Panc1 (cell line): Measurements from ENCODE around the gene KRTAP10-4. TPM values are rescaled to one million over a fixed set of nuclear protein-coding genes. Genes with fewer than 3 reads are reported as not detected.

ENCODE experiments used
- ATAC-seq: fragments of 200-7000 bp; cut with Tn5 transposase; 2 replicates; pipeline ENCODE4 v1.9.1; 2020; ENCODE audit warnings: mild to moderate bottlenecking, moderate library complexity
- BruUV-seq: library from RNA; stranded (reverse); fragments of 400-500 nt; replicated peaks from 2 replicates; lab custom pipeline; 2021; lab: Mats Ljungman, UMichigan
- CTCF ChIA-PET: fragments of 300-600 bp; sonication (Branson Sonifier 250); formaldehyde crosslinking; loops from one replicate; lab custom pipeline; 2022; ENCODE audit warnings: antibody characterized with exemption; lab: Charles Lee
- POLR2A ChIA-PET: fragments of 300-600 bp; sonication (Branson Sonifier 250); formaldehyde crosslinking; loops from one replicate; lab custom pipeline; 2022; ENCODE audit warnings: antibody characterized with exemption; lab: Charles Lee
- DNase-seq: peaks from one replicate; pipeline ENCODE4 v3.0.0-alpha.2; 2010; ENCODE audit warnings: low read depth, low spot score
- H3K27ac ChIP-seq: 2 replicates; pipeline ENCODE4 v1.5.1; 2011; ENCODE audit warnings: mild to moderate bottlenecking, low read length, inconsistent platforms
- H3K27me3 ChIP-seq: fragments of 200-500 bp; sonication (Bioruptor generic); 2 replicates; pipeline ENCODE4 v1.6.0; 2014; ENCODE audit warnings: low read length, inconsistent platforms; ENCODE audit not compliant: control insufficient read depth, insufficient read depth
- H3K36me3 ChIP-seq: fragments of 200-500 bp; sonication (Bioruptor generic); 2 replicates; pipeline ENCODE4 v1.5.1; 2014; ENCODE audit warnings: inconsistent platforms, mild to moderate bottlenecking, low read length, moderate library complexity; ENCODE audit not compliant: control insufficient read depth, insufficient read depth
- H3K4me1 ChIP-seq: 2 replicates; pipeline ENCODE4 v1.5.1; 2011; ENCODE audit warnings: inconsistent platforms, mild to moderate bottlenecking, low read length, moderate library complexity; ENCODE audit not compliant: control insufficient read depth, insufficient read depth
- H3K4me3 ChIP-seq, 2 experiments: 2 replicates each; pipeline ENCODE4 v1.5.1; 2011 to 2012; ENCODE audit warnings: low read depth in 2 of 2, low read length in 2 of 2, mild to moderate bottlenecking in 2 of 2, inconsistent platforms in 1 of 2, moderate library complexity in 1 of 2
- H3K9me3 ChIP-seq: fragments of 200-500 bp; sonication (Bioruptor generic); 2 replicates; pipeline ENCODE4 v1.5.1; 2014; ENCODE audit warnings: low read depth, mild to moderate bottlenecking, inconsistent platforms, low read length, moderate library complexity; ENCODE audit not compliant: control insufficient read depth, insufficient read depth
- POLR2AphosphoS5 ChIP-seq: IDR thresholded peaks from 2 replicates; pipeline ENCODE4 v1.6.1; 2012; ENCODE audit warnings: mild to moderate bottlenecking, low read depth, low read length, moderate library complexity
- SIN3A ChIP-seq: IDR thresholded peaks from 2 replicates; pipeline ENCODE4 v1.6.1; 2012; ENCODE audit warnings: low read depth, mild to moderate bottlenecking, low read length, moderate library complexity, borderline replicate concordance; ENCODE audit not compliant: insufficient read depth
- TCF7L2 ChIP-seq: IDR thresholded peaks from 2 replicates; pipeline ENCODE4 v1.6.1; 2011; ENCODE audit warnings: mild to moderate bottlenecking, low read depth, low read length, inconsistent platforms
- in situ Hi-C: cut with HindIII; loops from 2 replicates; pipeline ENCODE4 v1.10.0; 2016; ENCODE audit warnings: low sequenced_read_pairs, low pct_unique_long_range_greater_than_20kb
- intact Hi-C: fragments of 100-400 bp; cut with micrococcal nuclease; formaldehyde crosslinking; loops from one replicate; pipeline ENCODE4 v1.10.0; 2022; ENCODE audit not compliant: unreplicated experiment
- total RNA-seq: library from RNA; stranded (reverse); gene quantifications from one replicate; pipeline ENCODE4 v1.2.1, GENCODE V29; 2021; ENCODE audit not compliant: unreplicated experiment
- TF ChIP-seq, protein P1 (sequence below), 2 experiments: IDR thresholded peaks; 2 replicates each; pipeline ENCODE4 v1.6.1; 2011 to 2012; ENCODE audit warnings: low read depth in 2 of 2, control low read depth in 1 of 2, low read length in 1 of 2, mild to moderate bottlenecking in 1 of 2, moderate library complexity in 1 of 2; ENCODE audit not compliant: insufficient read depth in 1 of 2
- TF ChIP-seq, protein P2 (sequence below): fragments of 450-650 bp; IDR thresholded peaks from 2 replicates; pipeline ENCODE4 v1.5.1; 2017; ENCODE audit warnings: mild to moderate bottlenecking

The KRTAP10-4 gene
- total RNA-seq, 1 experiment from 2014 or later: not detected

DNA sequence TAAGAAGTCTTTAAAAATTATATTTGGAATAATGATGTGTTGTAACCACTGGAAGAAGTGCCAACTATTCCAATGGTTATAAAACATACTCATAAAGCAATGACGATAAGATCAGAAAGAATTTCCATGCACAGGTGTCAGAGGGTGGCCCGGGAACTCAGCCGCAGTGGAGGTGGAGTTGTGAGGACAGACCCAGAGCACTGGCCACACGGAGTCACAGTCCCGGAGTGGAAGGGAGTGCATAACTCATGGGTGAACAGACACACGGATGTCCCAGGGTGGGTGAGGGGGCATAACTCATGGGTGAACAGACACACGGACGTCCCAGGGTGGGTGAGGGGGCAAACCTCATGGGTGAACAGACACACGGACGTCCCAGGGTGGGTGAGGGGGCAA lies 2.5 kb downstream of the KRTAP10-4 start:
- DNase-seq (no peak), ATAC-seq (no peak)
- no peak overlapping the region for H3K27ac ChIP-seq
- no peak overlapping the region for H3K4me3 ChIP-seq
- no TSS peak for BruUV-seq
- no peaks in the 10 kb centered on the region for H3K27me3 ChIP-seq
- in situ Hi-C loops: no loop called here
- POLR2A ChIA-PET: no interaction called here
- intact Hi-C loops: no loop called here
- no peaks in the 10 kb centered on the region for H3K36me3 ChIP-seq
- CTCF ChIA-PET: no interaction called here
- peaks cover 5% of the 10 kb centered on the region; the same call in 1 of the 2 replicates for H3K4me1 ChIP-seq
- H3K9me3 ChIP-seq: 0 out of 2 replicates have a peak, but pooled peaks cover under 1% of the 10 kb centered on the region
- TF ChIP-seq SIN3A (no peak), POLR2AphosphoS5 (no peak), TCF7L2 (no peak)
- TF ChIP-seq, protein P1, sequence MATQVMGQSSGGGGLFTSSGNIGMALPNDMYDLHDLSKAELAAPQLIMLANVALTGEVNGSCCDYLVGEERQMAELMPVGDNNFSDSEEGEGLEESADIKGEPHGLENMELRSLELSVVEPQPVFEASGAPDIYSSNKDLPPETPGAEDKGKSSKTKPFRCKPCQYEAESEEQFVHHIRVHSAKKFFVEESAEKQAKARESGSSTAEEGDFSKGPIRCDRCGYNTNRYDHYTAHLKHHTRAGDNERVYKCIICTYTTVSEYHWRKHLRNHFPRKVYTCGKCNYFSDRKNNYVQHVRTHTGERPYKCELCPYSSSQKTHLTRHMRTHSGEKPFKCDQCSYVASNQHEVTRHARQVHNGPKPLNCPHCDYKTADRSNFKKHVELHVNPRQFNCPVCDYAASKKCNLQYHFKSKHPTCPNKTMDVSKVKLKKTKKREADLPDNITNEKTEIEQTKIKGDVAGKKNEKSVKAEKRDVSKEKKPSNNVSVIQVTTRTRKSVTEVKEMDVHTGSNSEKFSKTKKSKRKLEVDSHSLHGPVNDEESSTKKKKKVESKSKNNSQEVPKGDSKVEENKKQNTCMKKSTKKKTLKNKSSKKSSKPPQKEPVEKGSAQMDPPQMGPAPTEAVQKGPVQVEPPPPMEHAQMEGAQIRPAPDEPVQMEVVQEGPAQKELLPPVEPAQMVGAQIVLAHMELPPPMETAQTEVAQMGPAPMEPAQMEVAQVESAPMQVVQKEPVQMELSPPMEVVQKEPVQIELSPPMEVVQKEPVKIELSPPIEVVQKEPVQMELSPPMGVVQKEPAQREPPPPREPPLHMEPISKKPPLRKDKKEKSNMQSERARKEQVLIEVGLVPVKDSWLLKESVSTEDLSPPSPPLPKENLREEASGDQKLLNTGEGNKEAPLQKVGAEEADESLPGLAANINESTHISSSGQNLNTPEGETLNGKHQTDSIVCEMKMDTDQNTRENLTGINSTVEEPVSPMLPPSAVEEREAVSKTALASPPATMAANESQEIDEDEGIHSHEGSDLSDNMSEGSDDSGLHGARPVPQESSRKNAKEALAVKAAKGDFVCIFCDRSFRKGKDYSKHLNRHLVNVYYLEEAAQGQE (IDR thresholded peaks at IDR 0.05; ENCODE audit: insufficient read depth in 1 of 2, low read depth in 2 of 2, low read length in 1 of 2): no peak
- TF ChIP-seq, protein P2, sequence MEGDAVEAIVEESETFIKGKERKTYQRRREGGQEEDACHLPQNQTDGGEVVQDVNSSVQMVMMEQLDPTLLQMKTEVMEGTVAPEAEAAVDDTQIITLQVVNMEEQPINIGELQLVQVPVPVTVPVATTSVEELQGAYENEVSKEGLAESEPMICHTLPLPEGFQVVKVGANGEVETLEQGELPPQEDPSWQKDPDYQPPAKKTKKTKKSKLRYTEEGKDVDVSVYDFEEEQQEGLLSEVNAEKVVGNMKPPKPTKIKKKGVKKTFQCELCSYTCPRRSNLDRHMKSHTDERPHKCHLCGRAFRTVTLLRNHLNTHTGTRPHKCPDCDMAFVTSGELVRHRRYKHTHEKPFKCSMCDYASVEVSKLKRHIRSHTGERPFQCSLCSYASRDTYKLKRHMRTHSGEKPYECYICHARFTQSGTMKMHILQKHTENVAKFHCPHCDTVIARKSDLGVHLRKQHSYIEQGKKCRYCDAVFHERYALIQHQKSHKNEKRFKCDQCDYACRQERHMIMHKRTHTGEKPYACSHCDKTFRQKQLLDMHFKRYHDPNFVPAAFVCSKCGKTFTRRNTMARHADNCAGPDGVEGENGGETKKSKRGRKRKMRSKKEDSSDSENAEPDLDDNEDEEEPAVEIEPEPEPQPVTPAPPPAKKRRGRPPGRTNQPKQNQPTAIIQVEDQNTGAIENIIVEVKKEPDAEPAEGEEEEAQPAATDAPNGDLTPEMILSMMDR: no peak

DNA sequence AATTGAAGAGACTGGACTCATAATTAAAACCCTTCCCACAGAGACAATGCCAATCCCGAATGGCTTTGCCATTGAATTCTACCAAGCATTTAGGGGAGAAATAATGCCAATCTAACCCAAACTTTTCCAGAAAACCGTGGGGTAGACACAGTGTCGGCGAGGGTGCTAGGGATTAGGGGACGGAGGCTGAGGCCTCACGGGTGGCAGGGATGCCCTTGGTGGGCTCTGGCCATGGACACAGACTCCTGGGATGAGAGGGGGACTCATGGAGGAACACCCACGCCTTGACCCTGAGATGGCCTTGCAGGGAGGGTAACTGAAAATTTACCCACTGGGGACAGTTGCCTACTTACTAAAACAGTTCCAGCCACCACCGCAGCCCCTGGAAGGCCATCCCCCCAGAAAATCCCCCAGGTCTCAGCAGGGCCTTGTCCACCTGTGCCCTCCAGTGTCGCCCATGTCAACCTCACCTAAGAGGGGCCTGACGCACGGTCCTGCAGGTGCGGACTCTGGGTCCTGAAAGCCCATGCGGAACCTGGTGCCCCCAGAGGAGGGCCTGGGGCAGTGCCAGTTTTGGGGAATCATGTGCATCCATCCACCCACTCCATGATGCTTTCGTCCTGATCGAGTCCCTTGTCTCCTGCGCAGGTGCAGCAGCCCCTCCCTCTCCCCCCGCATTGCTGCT lies 5.0 kb downstream of the KRTAP10-4 start:
- TF ChIP-seq, protein P1 (IDR thresholded peaks at IDR 0.05; ENCODE audit: insufficient read depth in 1 of 2, low read depth in 2 of 2, low read length in 1 of 2): no peak
- TF ChIP-seq SIN3A (no peak), TCF7L2 (no peak), POLR2AphosphoS5 (no peak)
- TF ChIP-seq, protein P2: no peak
- ATAC-seq: no peak
- H3K4me3 ChIP-seq: no peak overlapping the region
- in situ Hi-C loops (no loop called here), intact Hi-C loops (no loop called here)
- H3K27ac ChIP-seq: no peak overlapping the region
- no peak for DNase-seq
- ChIA-PET POLR2A (no interaction called here), CTCF (interaction anchor here (0.6 kb wide), 1 partner anchor 562 kb away, joined by 4 read pairs; no protein-coding TSS in a partner anchor)
- H3K4me1 ChIP-seq: peaks cover 4% of the 10 kb centered on the region
- no TSS peak for BruUV-seq
- no peaks in the 10 kb centered on the region for H3K36me3 ChIP-seq
- H3K9me3 ChIP-seq: 0 out of 2 replicates have a peak, but pooled peaks cover 7% of the 10 kb centered on the region
- H3K27me3 ChIP-seq: no peaks in the 10 kb centered on the region
